HepG2 (cell line): ENCODE measurements around the gene SLC19A1. TPM values are rescaled to one million over a fixed set of nuclear protein-coding genes. Genes with fewer than 3 reads are reported as not detected.

Experiments used
- AGO1 ChIP-seq: fragments of 200-400 bp; formaldehyde crosslinking; IDR thresholded peaks from 2 replicates; pipeline ENCODE4 v1.6.1; 2017; ENCODE audit warnings: mild to moderate bottlenecking, low read depth, low read length, moderate library complexity; ENCODE audit not compliant: poor library complexity, severe bottlenecking
- ETV5 ChIP-seq: IDR thresholded peaks from 2 replicates; pipeline ENCODE4 v1.6.1; 2018; ENCODE audit warnings: missing biosample characterization, missing genetic modification reagents, inconsistent platforms, borderline replicate concordance
- HMG20B ChIP-seq: conservative IDR thresholded peaks from 2 replicates; pipeline ENCODE4 v1.6.1; 2016; ENCODE audit warnings: missing genetic modification reagents, missing compliant biosample characterization
- KLF16 ChIP-seq, 2 experiments: sonication (generic) in 1 of 2; formaldehyde crosslinking in 1 of 2; IDR thresholded peaks; 2 replicates each; pipeline versions ENCODE4 v1.6.1 to v1.8.0; 2016 to 2023; ENCODE audit warnings: missing genetic modification reagents in 2 of 2, missing compliant biosample characterization in 1 of 2
- MEIS2 ChIP-seq: sonication (generic); formaldehyde crosslinking; IDR thresholded peaks from 2 replicates; pipeline ENCODE4 v1.9.0; 2021; ENCODE audit warnings: mild to moderate bottlenecking, missing genetic modification reagents
- MLLT10 ChIP-seq: sonication (generic); formaldehyde crosslinking; IDR thresholded peaks from 2 replicates; pipeline ENCODE4 v1.4.0; 2020; ENCODE audit warnings: missing genetic modification reagents
- SMC3 ChIP-seq: IDR thresholded peaks from 2 replicates; pipeline ENCODE4 v1.6.1; 2011; ENCODE audit warnings: low read length, improper control_type of control experiment
- TBX2 ChIP-seq: sonication (generic); formaldehyde crosslinking; IDR thresholded peaks from 2 replicates; pipeline ENCODE4 v1.5.0; 2020; ENCODE audit warnings: missing genetic modification reagents, mild to moderate bottlenecking, borderline replicate concordance
- TCF7L2 ChIP-seq: IDR thresholded peaks from 2 replicates; pipeline ENCODE4 v1.6.1; 2011; ENCODE audit warnings: mild to moderate bottlenecking, low read depth, low read length, moderate library complexity
- ZBTB42 ChIP-seq: sonication (generic); formaldehyde crosslinking; IDR thresholded peaks from 2 replicates; pipeline ENCODE4 v1.5.0; 2020; ENCODE audit warnings: mild to moderate bottlenecking, missing genetic modification reagents
- ZFP1 ChIP-seq: IDR thresholded peaks from 2 replicates; pipeline ENCODE4 v1.6.1; 2016
- ZFP62 ChIP-seq: sonication (generic); formaldehyde crosslinking; IDR thresholded peaks from 2 replicates; pipeline ENCODE4 v1.4.0; 2020; ENCODE audit warnings: missing genetic modification reagents
- ZNF274 ChIP-seq: sonication (generic); formaldehyde crosslinking; IDR thresholded peaks from 2 replicates; pipeline ENCODE4 v1.5.1; 2020; ENCODE audit warnings: mild to moderate bottlenecking, missing genetic modification reagents
- ZNF501 ChIP-seq: sonication (generic); formaldehyde crosslinking; IDR thresholded peaks from 2 replicates; pipeline ENCODE4 v1.5.1; 2020; ENCODE audit warnings: mild to moderate bottlenecking, moderate library complexity, missing genetic modification reagents
- ZNF564 ChIP-seq: sonication (generic); formaldehyde crosslinking; IDR thresholded peaks from 2 replicates; pipeline ENCODE4 v1.8.1; 2023; ENCODE audit warnings: mild to moderate bottlenecking, missing genetic modification reagents
- ZNF567 ChIP-seq: sonication (generic); formaldehyde crosslinking; IDR thresholded peaks from 2 replicates; pipeline ENCODE4 v1.8.1; 2023; ENCODE audit warnings: mild to moderate bottlenecking, missing genetic modification reagents, borderline replicate concordance
- ZNF746 ChIP-seq: sonication (generic); formaldehyde crosslinking; IDR thresholded peaks from 2 replicates; pipeline ENCODE4 v1.8.0; 2022; ENCODE audit warnings: mild to moderate bottlenecking, missing genetic modification reagents
- ZSCAN21 ChIP-seq: sonication (generic); formaldehyde crosslinking; IDR thresholded peaks from 2 replicates; pipeline ENCODE4 v1.8.0; 2022; ENCODE audit warnings: mild to moderate bottlenecking, missing genetic modification reagents, moderate library complexity, borderline replicate concordance
- ZSCAN29 ChIP-seq: sonication (generic); formaldehyde crosslinking; conservative IDR thresholded peaks from 2 replicates; pipeline ENCODE4 v1.4.0; 2020; ENCODE audit warnings: mild to moderate bottlenecking, missing genetic modification reagents
- polyA plus RNA-seq, 8 experiments: library from polyadenylated mRNA; depleted of rRNA in 3 of 8; stranded (reverse) in 7 of 8; unstranded in 1 of 8; fragments of >200 nt; fragmentation: Illumina TruSeq in 4 of 8; extraction: Trizol in 4 of 8; gene quantifications; 2 replicates each; pipeline versions ENCODE4 v1.2.1 to v1.2.3, GENCODE V29; 2011 to 2016; ENCODE audit warnings: low read depth in 4 of 8, missing spikeins in 1 of 8, mixed read lengths in 1 of 8; ENCODE audit not compliant: insufficient read depth in 1 of 8
- total RNA-seq, 5 experiments: library from RNA; depleted of rRNA; stranded (reverse); fragments of >200 nt; fragmentation: Illumina TruSeq; extraction: Trizol; gene quantifications; 2 replicates each; pipeline ENCODE4 v1.2.3, GENCODE V29; 2016; ENCODE audit warnings: low read depth in 1 of 5
- TF ChIP-seq, protein P1 (sequence below): sonication (generic); formaldehyde crosslinking; IDR thresholded peaks from 2 replicates; pipeline ENCODE4 v1.4.0; 2020; ENCODE audit warnings: mild to moderate bottlenecking, missing genetic modification reagents
- TF ChIP-seq, protein P2 (sequence below): sonication (generic); formaldehyde crosslinking; IDR thresholded peaks from 2 replicates; pipeline ENCODE4 v1.5.1; 2020; ENCODE audit warnings: missing genetic modification reagents, mild to moderate bottlenecking, borderline replicate concordance
- TF ChIP-seq, protein P3 (sequence below): sonication (generic); formaldehyde crosslinking; IDR thresholded peaks from 2 replicates; pipeline ENCODE4 v1.5.0; 2020; ENCODE audit warnings: missing genetic modification reagents, mild to moderate bottlenecking, borderline replicate concordance
- TF ChIP-seq, protein P4 (sequence below): sonication (generic); formaldehyde crosslinking; IDR thresholded peaks from 2 replicates; pipeline ENCODE4 v1.9.0; 2022; ENCODE audit warnings: low read depth, missing genetic modification reagents

The SLC19A1 gene
- total and polyA plus RNA-seq, 2 of the 13 experiments (the other 11 are each of a cell fraction or from before 2014, with no cell fraction given) = 21.8 to 23.0 TPM

DNA sequence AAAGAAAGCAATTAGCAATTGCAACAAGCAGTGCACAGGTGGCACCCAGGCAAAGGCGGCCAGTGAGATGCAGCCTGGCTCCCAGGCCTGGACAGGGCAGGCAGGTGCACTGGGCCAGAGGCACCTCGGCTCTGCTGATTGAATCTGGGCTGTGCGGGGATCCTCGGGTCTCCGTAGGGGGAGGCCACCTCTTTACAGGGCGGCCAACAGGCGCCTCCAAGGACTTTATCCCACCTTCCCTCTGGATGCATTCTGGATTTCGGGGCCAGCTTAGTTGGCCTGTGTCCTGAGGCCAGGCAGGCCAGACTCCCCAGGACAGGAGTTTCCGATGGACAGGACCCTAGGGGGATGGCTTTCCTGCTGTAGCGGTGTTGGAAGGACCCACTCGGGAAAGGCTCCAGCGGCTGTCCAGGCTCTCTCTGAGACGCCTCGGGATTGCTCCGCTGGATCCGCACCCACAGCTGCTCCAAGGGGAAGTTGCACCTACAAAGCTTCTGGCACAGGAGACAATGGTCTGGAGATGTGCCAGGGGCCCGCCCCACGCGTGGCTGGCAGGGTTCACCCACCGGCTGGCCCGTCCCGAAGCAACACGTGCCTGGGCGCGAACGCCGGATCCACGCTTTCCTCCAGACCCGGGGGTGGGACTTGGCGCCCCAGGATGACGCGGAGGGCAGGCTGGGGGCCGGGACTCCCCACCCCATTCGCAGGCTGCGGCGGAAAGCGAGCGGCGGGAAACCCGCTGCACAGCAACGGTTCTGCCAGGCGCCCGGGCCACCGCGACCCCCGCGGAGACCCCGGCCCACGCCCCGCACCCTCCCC, 810 bp downstream of the SLC19A1 start (continued):
- TF ChIP-seq, protein P1, sequence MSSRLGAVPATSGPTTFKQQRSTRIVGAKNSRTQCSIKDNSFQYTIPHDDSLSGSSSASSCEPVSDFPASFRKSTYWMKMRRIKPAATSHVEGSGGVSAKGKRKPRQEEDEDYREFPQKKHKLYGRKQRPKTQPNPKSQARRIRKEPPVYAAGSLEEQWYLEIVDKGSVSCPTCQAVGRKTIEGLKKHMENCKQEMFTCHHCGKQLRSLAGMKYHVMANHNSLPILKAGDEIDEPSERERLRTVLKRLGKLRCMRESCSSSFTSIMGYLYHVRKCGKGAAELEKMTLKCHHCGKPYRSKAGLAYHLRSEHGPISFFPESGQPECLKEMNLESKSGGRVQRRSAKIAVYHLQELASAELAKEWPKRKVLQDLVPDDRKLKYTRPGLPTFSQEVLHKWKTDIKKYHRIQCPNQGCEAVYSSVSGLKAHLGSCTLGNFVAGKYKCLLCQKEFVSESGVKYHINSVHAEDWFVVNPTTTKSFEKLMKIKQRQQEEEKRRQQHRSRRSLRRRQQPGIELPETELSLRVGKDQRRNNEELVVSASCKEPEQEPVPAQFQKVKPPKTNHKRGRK (CRISPR knock-in tag) = no peak
- TF ChIP-seq, protein P2, sequence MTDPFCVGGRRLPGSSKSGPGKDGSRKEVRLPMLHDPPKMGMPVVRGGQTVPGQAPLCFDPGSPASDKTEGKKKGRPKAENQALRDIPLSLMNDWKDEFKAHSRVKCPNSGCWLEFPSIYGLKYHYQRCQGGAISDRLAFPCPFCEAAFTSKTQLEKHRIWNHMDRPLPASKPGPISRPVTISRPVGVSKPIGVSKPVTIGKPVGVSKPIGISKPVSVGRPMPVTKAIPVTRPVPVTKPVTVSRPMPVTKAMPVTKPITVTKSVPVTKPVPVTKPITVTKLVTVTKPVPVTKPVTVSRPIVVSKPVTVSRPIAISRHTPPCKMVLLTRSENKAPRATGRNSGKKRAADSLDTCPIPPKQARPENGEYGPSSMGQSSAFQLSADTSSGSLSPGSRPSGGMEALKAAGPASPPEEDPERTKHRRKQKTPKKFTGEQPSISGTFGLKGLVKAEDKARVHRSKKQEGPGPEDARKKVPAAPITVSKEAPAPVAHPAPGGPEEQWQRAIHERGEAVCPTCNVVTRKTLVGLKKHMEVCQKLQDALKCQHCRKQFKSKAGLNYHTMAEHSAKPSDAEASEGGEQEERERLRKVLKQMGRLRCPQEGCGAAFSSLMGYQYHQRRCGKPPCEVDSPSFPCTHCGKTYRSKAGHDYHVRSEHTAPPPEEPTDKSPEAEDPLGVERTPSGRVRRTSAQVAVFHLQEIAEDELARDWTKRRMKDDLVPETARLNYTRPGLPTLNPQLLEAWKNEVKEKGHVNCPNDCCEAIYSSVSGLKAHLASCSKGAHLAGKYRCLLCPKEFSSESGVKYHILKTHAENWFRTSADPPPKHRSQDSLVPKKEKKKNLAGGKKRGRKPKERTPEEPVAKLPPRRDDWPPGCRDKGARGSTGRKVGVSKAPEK (CRISPR knock-in tag) = no peak
- TF ChIP-seq MLLT10 = no peak
- TF ChIP-seq ZNF274 = no peak
- no peak for TF ChIP-seq ZBTB42 (CRISPR knock-in tag)
- peak; percentile 55; the same call in 1 of the 2 replicates for TF ChIP-seq TBX2 (CRISPR knock-in tag)
- no peak for TF ChIP-seq ZNF501
- no peak for TF ChIP-seq ZNF567
- no peak for TF ChIP-seq ZSCAN29 (CRISPR knock-in tag)
- no peak for TF ChIP-seq HMG20B (CRISPR knock-in tag)
- no peak for TF ChIP-seq MEIS2 (CRISPR knock-in tag)
- TF ChIP-seq, protein P3, sequence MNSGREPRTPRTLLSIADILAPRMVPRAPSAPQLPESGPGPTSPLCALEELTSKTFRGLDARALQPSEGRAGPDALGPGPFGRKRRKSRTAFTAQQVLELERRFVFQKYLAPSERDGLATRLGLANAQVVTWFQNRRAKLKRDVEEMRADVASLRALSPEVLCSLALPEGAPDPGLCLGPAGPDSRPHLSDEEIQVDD (CRISPR knock-in tag) = peak; percentile 66; the same call in 1 of the 2 replicates
- TF ChIP-seq SMC3 = no peak
- TF ChIP-seq ZNF564 (CRISPR knock-in tag) = 0 out of 2 replicates have a peak, but pooled peaks have one; percentile 56
- TF ChIP-seq KLF16 (CRISPR knock-in tag; IDR thresholded peaks at IDR 0.05) = no peak
- no peak for TF ChIP-seq AGO1
- no peak for TF ChIP-seq ZSCAN21 (CRISPR knock-in tag)
- no peak for TF ChIP-seq ZNF746
- no peak for TF ChIP-seq TCF7L2
- TF ChIP-seq ZFP1 (CRISPR knock-in tag) = no peak
- TF ChIP-seq, protein P4, sequence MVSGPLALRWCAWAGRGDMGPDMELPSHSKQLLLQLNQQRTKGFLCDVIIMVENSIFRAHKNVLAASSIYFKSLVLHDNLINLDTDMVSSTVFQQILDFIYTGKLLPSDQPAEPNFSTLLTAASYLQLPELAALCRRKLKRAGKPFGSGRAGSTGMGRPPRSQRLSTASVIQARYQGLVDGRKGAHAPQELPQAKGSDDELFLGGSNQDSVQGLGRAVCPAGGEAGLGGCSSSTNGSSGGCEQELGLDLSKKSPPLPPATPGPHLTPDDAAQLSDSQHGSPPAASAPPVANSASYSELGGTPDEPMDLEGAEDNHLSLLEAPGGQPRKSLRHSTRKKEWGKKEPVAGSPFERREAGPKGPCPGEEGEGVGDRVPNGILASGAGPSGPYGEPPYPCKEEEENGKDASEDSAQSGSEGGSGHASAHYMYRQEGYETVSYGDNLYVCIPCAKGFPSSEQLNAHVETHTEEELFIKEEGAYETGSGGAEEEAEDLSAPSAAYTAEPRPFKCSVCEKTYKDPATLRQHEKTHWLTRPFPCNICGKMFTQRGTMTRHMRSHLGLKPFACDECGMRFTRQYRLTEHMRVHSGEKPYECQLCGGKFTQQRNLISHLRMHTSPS (CRISPR knock-in tag) = 0 out of 2 replicates have a peak, but pooled peaks have one; percentile 45
- TF ChIP-seq ZFP62 = no peak
- peak; percentile 45; the same call in 1 of the 2 replicates for TF ChIP-seq ETV5 (CRISPR knock-in tag)
